Esophagus (tissue), 2 donors: ENCODE data around the gene CFAP97D2. TPM values are rescaled to one million over a fixed set of nuclear protein-coding genes. Genes with fewer than 3 reads are reported as not detected.

Source experiments
- H3K27ac ChIP-seq, 2 donors: one replicate each; pipeline ENCODE4 v1.5.1; 2013; ENCODE audit warnings: low read depth in 2 of 2, mild to moderate bottlenecking in 2 of 2, inconsistent platforms in 1 of 2, low read length in 1 of 2, moderate library complexity in 1 of 2
- H3K27me3 ChIP-seq, 2 donors: one replicate each; pipeline ENCODE4 v1.6.1; 2013; ENCODE audit warnings: low read length in 2 of 2, control low read depth in 1 of 2, mild to moderate bottlenecking in 1 of 2; ENCODE audit not compliant: insufficient read depth in 2 of 2, control insufficient read depth in 1 of 2
- H3K36me3 ChIP-seq, 2 donors: one replicate each; pipeline ENCODE4 v1.6.1; 2013; ENCODE audit warnings: low read length in 1 of 2; ENCODE audit not compliant: control insufficient read depth in 2 of 2, insufficient read depth in 2 of 2
- H3K4me1 ChIP-seq, 2 donors: one replicate each; pipeline ENCODE4 v1.6.1; 2013; ENCODE audit warnings: low read length in 1 of 2; ENCODE audit not compliant: control insufficient read depth in 2 of 2, insufficient read depth in 2 of 2
- H3K4me3 ChIP-seq, 2 donors: one replicate each; pipeline ENCODE4 v1.5.1; 2013; ENCODE audit warnings: low read length in 2 of 2, mild to moderate bottlenecking in 2 of 2, low read depth in 1 of 2, moderate library complexity in 1 of 2
- H3K9me3 ChIP-seq, 2 donors: one replicate each; pipeline ENCODE4 v1.6.1; 2013; ENCODE audit warnings: mild to moderate bottlenecking in 2 of 2, low read depth in 1 of 2, low read length in 1 of 2, moderate library complexity in 1 of 2; ENCODE audit not compliant: control insufficient read depth in 2 of 2, insufficient read depth in 1 of 2
- WGBS, 2 donors: extraction: QIAGEN DNeasy Blood & Tissue Kit; methylation state at CpG; one replicate each; pipeline ENCODE4 v1.1.7; 2013; 5-methylcytosine and 5-hydroxymethylcytosine counted together
- polyA plus RNA-seq, 2 donors: library from polyadenylated mRNA; stranded (reverse); fragments of 200-250 nt; gene quantifications; one replicate each; pipeline ENCODE4 v1.2.3, GENCODE V29; 2013
- donor health status: healthy with polysubstance abuse.
- donor health status: Bipolar disorder and iron deficiency.

CFAP97D2 gene
- polyA plus RNA-seq, 2 donors: not detected

- no peaks in the 10 kb centered on the region for H3K27me3 ChIP-seq
- H3K4me3 ChIP-seq: no peak overlapping the region
- no peaks in the 10 kb centered on the region for H3K36me3 ChIP-seq
- H3K4me1 ChIP-seq: no peaks in the 10 kb centered on the region
- no peaks in the 10 kb centered on the region for H3K9me3 ChIP-seq
- WGBS, 2 donors: 63 to 68% methylated on average over 26 of the region's 26 CpGs
- no peak overlapping the region for H3K27ac ChIP-seq
These were observed 32.5 kb downstream of the CFAP97D2 start for GRCh38 chr13:114211446-114212157.

DNA sequence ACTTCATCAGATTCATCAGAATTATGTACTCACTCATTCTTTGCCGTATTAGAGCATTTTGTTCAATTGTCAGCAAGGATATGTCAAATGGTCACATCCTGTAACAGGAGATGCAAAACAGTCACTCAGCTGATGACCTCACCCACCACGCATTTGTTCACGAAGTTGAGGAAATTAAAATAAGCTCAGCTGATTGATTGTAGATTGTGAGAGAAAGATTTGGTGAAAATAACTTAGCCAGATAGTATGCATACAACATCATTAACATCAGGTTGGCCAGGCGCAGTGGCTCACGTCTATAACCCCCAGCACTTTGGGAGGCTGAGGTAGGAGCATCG, 33.1 kb downstream of the CFAP97D2 start:
- WGBS, 2 donors: 73 to 74% methylated on average over 6 of the region's 6 CpGs
- no peaks in the 10 kb centered on the region for H3K36me3 ChIP-seq
- no peak overlapping the region for H3K4me3 ChIP-seq

GRCh38 chr13:114213980-114214379, 34.9 kb downstream of the CFAP97D2 start:
- 84 to 85% methylated on average over 7 of the region's 7 CpGs for WGBS, 2 donors
- Histone ChIP-seq H3K4me1 (no peaks in the 10 kb centered on the region), H3K27ac (no peak overlapping the region), H3K36me3 (no peaks in the 10 kb centered on the region), H3K9me3 (no peaks in the 10 kb centered on the region), H3K27me3 (no peaks in the 10 kb centered on the region), H3K4me3 (no peak overlapping the region)

More for the DNA sequence above, 33.1 kb downstream of the CFAP97D2 start:
- no peaks in the 10 kb centered on the region for H3K27me3 ChIP-seq
- no peaks in the 10 kb centered on the region for H3K9me3 ChIP-seq
- H3K27ac ChIP-seq: no peak overlapping the region
- no peaks in the 10 kb centered on the region for H3K4me1 ChIP-seq

DNA sequence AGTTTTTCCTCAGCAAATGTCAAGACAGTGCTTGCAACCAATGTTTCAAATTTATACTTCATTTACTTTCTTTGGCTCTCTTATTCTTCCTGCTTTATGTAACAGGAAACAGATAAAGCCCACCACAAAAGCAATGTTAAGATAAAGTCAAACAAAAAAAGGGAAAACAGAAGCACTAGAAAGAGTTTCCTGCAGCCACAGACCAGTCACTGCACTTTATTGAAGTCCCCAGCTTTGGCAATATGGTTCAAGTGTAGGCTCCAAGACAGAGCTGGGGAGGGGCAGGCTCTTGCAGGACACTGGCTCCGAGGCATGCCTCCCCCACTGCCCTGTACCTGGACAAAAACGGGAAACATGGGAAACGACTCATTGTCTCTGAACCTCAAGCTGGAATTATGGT, 40.3 kb downstream of the CFAP97D2 start:
- 59 to 63% methylated on average over 3 of the region's 3 CpGs for WGBS, 2 donors
- no peaks in the 10 kb centered on the region for H3K36me3 ChIP-seq
- H3K27ac ChIP-seq: no peak overlapping the region
- H3K9me3 ChIP-seq: no peaks in the 10 kb centered on the region
- H3K4me3 ChIP-seq: no peak overlapping the region
- H3K4me1 ChIP-seq: no peaks in the 10 kb centered on the region
- no peaks in the 10 kb centered on the region for H3K27me3 ChIP-seq

DNA sequence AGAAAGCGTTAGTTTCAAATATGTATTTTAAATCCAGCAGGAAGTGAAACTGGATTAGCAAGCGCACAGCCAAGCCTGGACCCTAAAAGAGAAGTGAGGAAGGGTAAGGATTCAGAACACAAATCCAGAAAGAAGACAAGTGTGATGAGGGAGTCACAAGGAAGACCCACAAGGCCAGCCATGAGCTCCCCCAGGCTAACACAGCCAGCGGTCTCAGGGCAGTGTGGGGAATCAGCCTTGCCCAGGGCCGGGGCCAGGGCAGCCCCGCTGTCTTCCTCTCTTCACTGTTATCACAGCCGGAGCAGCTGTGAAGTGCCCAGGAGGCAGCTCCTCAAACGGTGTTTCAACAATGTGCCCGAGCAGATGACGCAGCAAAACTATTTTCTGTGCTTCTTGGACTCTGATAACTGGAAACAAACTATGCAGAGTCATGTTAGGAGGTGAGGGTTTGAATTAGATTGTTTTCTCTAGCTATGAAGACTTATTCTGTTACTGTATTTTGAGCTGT, 43.5 kb downstream of the CFAP97D2 start:
- Histone ChIP-seq H3K27ac (no peak overlapping the region), H3K9me3 (no peaks in the 10 kb centered on the region), H3K4me3 (no peak overlapping the region), H3K4me1 (no peaks in the 10 kb centered on the region), H3K36me3 (no peaks in the 10 kb centered on the region), H3K27me3 (no peaks in the 10 kb centered on the region)
- 47 to 68% methylated on average over 9 of the region's 9 CpGs for WGBS, 2 donors

DNA sequence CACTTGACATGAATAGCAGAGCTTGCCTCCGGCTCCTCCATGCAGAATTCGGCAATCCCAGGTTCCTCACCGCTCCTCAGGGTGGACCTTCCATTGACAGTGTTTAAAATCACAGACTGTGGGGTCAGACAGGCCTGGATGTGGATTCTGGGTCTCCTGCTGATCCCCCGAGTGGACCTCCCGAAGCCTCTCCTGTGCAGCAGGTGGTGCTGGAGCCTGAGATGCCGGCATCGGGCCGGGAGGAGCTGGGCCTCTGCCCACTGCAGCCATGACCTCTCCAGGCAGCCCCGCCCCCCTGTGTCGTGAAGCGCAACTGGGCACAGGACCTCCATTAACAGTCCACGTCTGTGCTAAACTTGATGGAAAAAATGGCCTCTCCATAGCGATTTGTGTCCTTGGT, 45.1 kb downstream of the CFAP97D2 start:
- Histone ChIP-seq H3K4me1 (no peaks in the 10 kb centered on the region), H3K27me3 (no peaks in the 10 kb centered on the region), H3K4me3 (no peak overlapping the region), H3K27ac (no peak overlapping the region), H3K9me3 (no peaks in the 10 kb centered on the region), H3K36me3 (no peaks in the 10 kb centered on the region)
- WGBS, 2 donors: 91 to 92% methylated on average over 13 of the region's 13 CpGs

GRCh38 chr13:114225610-114226009, 46.6 kb downstream of the CFAP97D2 start:
- H3K9me3 ChIP-seq: no peaks in the 10 kb centered on the region
- H3K4me3 ChIP-seq: no peak overlapping the region
- H3K4me1 ChIP-seq: no peaks in the 10 kb centered on the region
- H3K27me3 ChIP-seq: no peaks in the 10 kb centered on the region
- no peaks in the 10 kb centered on the region for H3K36me3 ChIP-seq
- 70 to 74% methylated on average over 8 of the region's 8 CpGs for WGBS, 2 donors
- no peak overlapping the region for H3K27ac ChIP-seq

DNA sequence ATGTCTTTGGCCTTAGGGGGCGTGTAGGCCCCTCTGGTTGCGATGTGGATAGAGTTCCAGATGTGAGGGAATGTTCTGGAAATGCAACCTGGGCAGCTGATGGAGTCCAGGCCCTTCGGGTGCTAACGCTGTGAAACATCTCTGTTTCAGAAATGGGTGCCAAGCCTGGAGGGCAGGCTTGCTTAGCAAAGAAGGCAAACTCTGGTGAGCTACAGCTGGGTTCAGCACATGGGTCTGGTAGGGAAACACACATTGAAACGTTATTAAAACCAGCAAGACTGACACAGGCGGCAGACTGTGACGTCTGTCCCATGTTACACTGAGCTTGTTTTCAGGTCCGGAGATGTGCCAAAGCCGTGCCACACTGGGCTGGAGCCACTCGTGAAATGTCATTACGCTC, 47.0 kb downstream of the CFAP97D2 start:
- H3K4me1 ChIP-seq: no peaks in the 10 kb centered on the region
- 64 to 70% methylated on average over 11 of the region's 11 CpGs for WGBS, 2 donors
- no peaks in the 10 kb centered on the region for H3K36me3 ChIP-seq
- H3K9me3 ChIP-seq: no peaks in the 10 kb centered on the region
- no peak overlapping the region for H3K4me3 ChIP-seq
- H3K27me3 ChIP-seq: no peaks in the 10 kb centered on the region
- no peak overlapping the region for H3K27ac ChIP-seq

GRCh38 chr13:114226699-114227323, 47.8 kb downstream of the CFAP97D2 start:
- Histone ChIP-seq H3K4me1 (no peaks in the 10 kb centered on the region), H3K4me3 (no peak overlapping the region), H3K36me3 (no peaks in the 10 kb centered on the region), H3K9me3 (no peaks in the 10 kb centered on the region), H3K27ac (no peak overlapping the region), H3K27me3 (no peaks in the 10 kb centered on the region)
- WGBS, 2 donors: 4 to 5% methylated on average over 19 of the region's 19 CpGs

DNA sequence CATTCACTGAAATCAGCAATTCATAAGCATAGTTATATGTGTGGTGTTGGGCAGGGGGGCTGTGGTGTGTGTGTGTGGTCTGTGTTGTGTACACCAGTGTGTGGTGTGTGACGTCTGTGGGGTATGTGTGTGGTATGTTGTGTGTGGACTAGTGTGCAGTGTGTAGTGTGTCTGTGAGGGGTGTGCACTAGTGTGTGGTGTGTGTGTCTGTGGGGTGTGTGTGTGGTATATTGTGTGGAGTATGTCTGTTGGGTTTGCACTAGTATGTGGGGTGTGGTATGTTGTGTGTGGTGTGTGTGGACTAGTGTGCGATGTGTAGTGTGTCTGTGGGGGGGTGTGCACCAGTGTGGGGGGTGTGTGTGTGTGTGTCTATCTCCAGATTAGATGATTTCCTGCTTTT, 48.5 kb downstream of the CFAP97D2 start:
- Histone ChIP-seq H3K27ac (no peak overlapping the region), H3K36me3 (no peaks in the 10 kb centered on the region), H3K4me1 (no peaks in the 10 kb centered on the region), H3K9me3 (no peaks in the 10 kb centered on the region), H3K27me3 (no peaks in the 10 kb centered on the region), H3K4me3 (no peak overlapping the region)
- WGBS, 2 donors: 75% methylated on average over 2 of the region's 2 CpGs
